ENCODE measurements around the gene PROS1.
"Not testable (repeated sequence)": the region's sequence is repeated elsewhere in the genome, so short reads cannot be mapped to it uniquely, and the experiment has no call there.

Gene PROS1

DNA sequence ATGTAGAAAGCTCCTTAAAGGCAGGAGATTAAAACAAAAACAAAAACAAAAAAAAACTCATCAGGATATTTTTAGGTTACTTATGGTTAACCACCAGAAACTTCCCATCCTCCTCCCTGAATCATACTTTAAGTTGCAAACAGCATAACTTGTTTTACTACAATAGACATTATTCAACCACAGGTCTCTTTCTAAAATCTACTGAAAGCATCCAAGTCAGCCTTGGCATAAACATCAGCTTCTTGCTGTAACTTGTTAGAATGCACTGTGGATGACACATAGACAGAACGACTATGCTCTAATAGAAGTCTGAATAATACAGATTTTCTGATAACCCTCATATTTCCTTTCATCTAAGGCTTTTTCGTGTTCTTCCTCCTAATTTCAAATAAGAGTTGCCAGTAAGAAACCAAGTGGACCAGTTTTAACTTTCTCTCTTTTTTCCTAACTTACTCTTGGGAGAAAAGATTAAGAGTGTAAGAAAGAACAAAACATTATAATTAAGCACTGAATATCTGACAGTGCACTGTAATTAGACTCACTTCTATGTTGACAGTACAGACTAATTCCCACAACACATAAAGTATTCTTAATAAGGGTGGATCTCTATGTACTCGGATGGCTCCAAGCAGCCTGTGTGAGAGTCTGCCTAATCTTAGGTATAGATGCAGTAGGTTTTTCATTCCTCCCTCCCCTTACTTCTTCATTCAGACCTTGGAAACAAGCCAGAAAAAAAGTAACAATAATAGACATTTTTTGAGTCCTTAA is 95.3 kb downstream of the PROS1 start:
- H3K9ac ChIP-seq (ENCODE audit: low read depth, low read length); H3K4me1 ChIP-seq (ENCODE audit: control insufficient read depth, insufficient read depth, low read length); H3K4me3 ChIP-seq (ENCODE audit: low read depth, low read length); H3K27me3 ChIP-seq (ENCODE audit: control insufficient read depth, insufficient read depth, low read length); H3K36me3 ChIP-seq (ENCODE audit: control insufficient read depth, insufficient read depth, low read length); H3K27ac ChIP-seq (ENCODE audit: low read depth, low read length): not testable (repeated sequence)
- peaks cover 78% of the 10 kb centered on the region for H3K9me3 ChIP-seq (ENCODE audit: control insufficient read depth, insufficient read depth, low read length)

DNA sequence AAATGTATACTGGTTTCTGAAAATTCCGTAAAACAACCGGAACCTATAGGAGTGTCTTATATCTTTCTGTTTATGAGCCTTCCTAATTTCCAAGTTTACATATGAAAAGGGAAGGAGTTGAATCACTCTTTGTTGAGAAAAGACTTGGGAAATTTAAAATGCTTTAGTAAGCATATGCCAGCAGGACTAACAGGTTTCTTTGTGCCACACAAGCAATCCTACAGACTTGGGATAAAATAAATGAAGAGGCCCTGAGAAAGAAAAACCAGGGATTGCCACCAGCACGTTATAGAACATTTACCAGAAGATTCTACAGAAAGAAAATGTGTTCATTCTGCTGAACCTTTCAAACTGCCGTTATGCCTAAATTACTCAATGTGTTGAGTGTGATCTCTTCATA is 96.3 kb downstream of the PROS1 start:
- not testable (repeated sequence) for H3K9ac ChIP-seq (ENCODE audit: low read depth, low read length); H3K4me3 ChIP-seq (ENCODE audit: low read depth, low read length); H3K27me3 ChIP-seq (ENCODE audit: control insufficient read depth, insufficient read depth, low read length); H3K4me1 ChIP-seq (ENCODE audit: control insufficient read depth, insufficient read depth, low read length); H3K36me3 ChIP-seq (ENCODE audit: control insufficient read depth, insufficient read depth, low read length); H3K27ac ChIP-seq (ENCODE audit: low read depth, low read length)
- peaks cover 75% of the 10 kb centered on the region for H3K9me3 ChIP-seq (ENCODE audit: control insufficient read depth, insufficient read depth, low read length)

DNA sequence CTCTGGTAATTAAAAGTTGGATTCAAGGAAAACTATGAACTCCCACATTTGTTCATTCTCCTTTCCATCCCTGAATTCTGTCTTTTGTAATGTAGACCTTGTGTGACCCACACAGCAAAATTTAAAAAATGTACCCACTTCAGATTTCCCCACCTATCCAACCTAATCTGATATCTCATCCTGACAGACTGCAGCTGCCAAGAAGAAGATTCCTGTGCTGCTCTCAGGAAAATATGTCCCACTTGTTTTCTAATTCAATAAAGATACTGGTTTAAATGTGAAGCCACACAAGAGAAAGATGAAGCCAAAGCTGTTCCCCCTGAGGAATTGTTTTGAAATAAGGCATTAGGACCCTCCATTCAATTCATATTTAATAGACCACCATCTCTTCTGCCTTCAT is 100.3 kb downstream of the PROS1 start:
- not testable (repeated sequence) for H3K27me3 ChIP-seq (ENCODE audit: control insufficient read depth, insufficient read depth, low read length); H3K4me3 ChIP-seq (ENCODE audit: low read depth, low read length); H3K9ac ChIP-seq (ENCODE audit: low read depth, low read length); H3K27ac ChIP-seq (ENCODE audit: low read depth, low read length); H3K36me3 ChIP-seq (ENCODE audit: control insufficient read depth, insufficient read depth, low read length); H3K4me1 ChIP-seq (ENCODE audit: control insufficient read depth, insufficient read depth, low read length)
- H3K9me3 ChIP-seq (ENCODE audit: control insufficient read depth, insufficient read depth, low read length) = peaks cover 80% of the 10 kb centered on the region

DNA sequence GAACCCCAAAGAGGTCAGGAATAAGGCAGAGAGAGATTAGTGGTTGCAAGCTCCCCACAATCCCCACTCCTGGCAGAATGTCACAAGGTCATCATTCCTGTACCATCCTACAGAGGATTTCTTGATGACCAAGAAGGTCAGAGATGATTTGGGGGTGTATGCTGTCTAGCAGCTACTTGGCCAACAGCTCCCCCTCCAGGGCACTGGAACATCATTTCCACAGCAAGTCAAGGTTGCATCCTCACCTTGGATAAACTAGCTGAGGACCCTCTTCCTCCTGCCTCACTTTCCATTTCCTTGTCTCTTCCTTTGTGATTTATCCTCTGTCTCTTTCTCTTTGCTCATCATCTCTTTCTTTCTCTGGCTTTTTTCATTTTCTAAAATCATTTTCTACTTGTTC is 106.3 kb downstream of the PROS1 start:
- H3K27ac ChIP-seq (ENCODE audit: low read depth, low read length) = no peak overlapping the region
- H3K36me3 ChIP-seq (ENCODE audit: control insufficient read depth, insufficient read depth, low read length) = no peaks in the 10 kb centered on the region
- no peak overlapping the region for H3K4me3 ChIP-seq (ENCODE audit: low read depth, low read length)
- H3K4me1 ChIP-seq (ENCODE audit: control insufficient read depth, insufficient read depth, low read length) = no peaks in the 10 kb centered on the region
- H3K9ac ChIP-seq (ENCODE audit: low read depth, low read length) = no peak overlapping the region
- no peaks in the 10 kb centered on the region for H3K27me3 ChIP-seq (ENCODE audit: control insufficient read depth, insufficient read depth, low read length)
- H3K9me3 ChIP-seq (ENCODE audit: control insufficient read depth, insufficient read depth, low read length) = peaks cover 87% of the 10 kb centered on the region

DNA sequence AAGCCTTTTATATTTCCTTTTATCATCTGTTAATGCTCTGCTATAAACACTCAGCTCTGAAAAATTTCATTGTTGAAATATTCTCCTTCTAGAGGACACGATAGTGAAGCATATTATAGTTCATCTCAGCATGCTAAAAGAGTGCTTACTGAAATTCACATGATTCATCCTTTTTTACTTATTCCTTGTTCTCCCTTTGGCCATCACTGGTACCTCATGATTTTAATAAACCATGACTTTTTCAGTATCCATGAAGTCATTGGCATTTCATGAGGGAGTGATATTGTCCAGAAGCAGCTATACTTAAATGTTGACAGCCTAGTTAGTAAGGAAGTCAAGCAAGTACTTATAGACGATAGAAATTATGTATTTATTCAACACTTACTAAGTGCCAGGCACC is 112.7 kb downstream of the PROS1 start:
- H3K4me3 ChIP-seq (ENCODE audit: low read depth, low read length) = no peak overlapping the region
- no peak overlapping the region for H3K9ac ChIP-seq (ENCODE audit: low read depth, low read length)
- H3K9me3 ChIP-seq (ENCODE audit: control insufficient read depth, insufficient read depth, low read length) = peaks cover 97% of the 10 kb centered on the region
- H3K27me3 ChIP-seq (ENCODE audit: control insufficient read depth, insufficient read depth, low read length) = no peaks in the 10 kb centered on the region
- no peaks in the 10 kb centered on the region for H3K4me1 ChIP-seq (ENCODE audit: control insufficient read depth, insufficient read depth, low read length)
- no peak overlapping the region for H3K27ac ChIP-seq (ENCODE audit: low read depth, low read length)
- no peaks in the 10 kb centered on the region for H3K36me3 ChIP-seq (ENCODE audit: control insufficient read depth, insufficient read depth, low read length)

DNA sequence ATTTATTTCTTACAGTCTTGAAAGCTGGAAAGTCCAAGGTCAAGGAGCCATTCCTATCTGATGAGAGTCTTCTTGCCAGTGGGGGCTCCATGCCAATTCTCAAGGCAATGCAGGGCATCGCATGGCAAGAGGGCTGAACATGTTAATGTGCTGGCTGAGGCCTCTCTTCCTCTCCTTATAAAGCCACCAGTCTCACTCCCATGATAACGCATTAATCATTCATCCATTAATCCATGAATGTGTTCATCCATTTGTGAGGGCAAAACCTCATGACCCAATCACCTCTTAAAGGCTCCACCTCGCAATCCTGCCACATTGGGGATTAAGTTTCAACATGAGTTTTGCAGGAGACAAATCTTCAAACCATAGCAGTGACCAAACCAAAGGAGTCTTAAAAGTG is 118.3 kb downstream of the PROS1 start:
- Histone ChIP-seq H3K9me3 (ENCODE audit: control insufficient read depth, insufficient read depth, low read length) (peaks cover 84% of the 10 kb centered on the region), H3K9ac (ENCODE audit: low read depth, low read length) (no peak overlapping the region), H3K27ac (ENCODE audit: low read depth, low read length) (no peak overlapping the region), H3K4me3 (ENCODE audit: low read depth, low read length) (no peak overlapping the region), H3K4me1 (ENCODE audit: control insufficient read depth, insufficient read depth, low read length) (no peaks in the 10 kb centered on the region), H3K36me3 (ENCODE audit: control insufficient read depth, insufficient read depth, low read length) (no peaks in the 10 kb centered on the region), H3K27me3 (ENCODE audit: control insufficient read depth, insufficient read depth, low read length) (no peaks in the 10 kb centered on the region)

DNA sequence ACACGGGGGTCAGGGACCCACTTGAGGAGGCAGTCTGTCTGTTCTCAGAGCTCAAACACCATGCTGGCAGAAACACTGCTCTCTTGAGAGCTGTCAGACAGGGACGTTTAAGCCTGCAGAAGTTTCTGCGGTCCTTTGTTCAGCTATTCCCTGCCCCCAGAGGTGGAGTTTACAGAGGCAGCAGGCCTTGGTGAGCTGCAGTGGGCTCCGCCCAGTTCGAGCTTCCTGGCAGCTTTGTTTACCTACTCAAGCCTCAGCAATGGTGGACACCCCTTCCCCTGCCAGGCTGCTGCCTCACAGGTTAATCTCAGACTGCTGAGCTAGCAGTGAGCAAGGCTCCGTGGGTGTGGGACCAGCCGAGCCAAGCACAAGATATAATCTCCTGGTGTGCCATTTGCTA is 121.5 kb downstream of the PROS1 start:
- H3K27ac ChIP-seq (ENCODE audit: low read depth, low read length); H3K4me1 ChIP-seq (ENCODE audit: control insufficient read depth, insufficient read depth, low read length); H3K4me3 ChIP-seq (ENCODE audit: low read depth, low read length); H3K9ac ChIP-seq (ENCODE audit: low read depth, low read length); H3K36me3 ChIP-seq (ENCODE audit: control insufficient read depth, insufficient read depth, low read length); H3K27me3 ChIP-seq (ENCODE audit: control insufficient read depth, insufficient read depth, low read length): not testable (repeated sequence)
- H3K9me3 ChIP-seq (ENCODE audit: control insufficient read depth, insufficient read depth, low read length) = peaks cover 66% of the 10 kb centered on the region

DNA sequence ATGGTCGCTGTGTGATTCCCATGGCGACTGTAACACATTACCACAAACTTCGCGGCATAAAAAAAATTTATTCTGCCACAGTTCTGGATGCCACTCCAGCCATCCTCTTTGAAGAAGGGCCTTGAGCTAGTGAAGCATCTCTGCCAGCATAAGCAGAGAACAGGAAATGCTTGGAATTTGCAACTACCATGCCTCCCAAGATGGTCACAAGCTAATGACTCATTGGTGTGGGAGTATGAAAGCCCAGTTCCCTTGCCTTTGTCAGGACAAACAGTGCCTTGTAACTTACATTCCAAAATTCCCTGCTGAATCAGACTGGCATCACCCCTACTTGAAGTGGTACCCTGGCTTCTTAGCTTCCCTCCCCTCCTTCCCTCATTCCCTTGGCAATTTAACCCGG is 129.7 kb downstream of the PROS1 start:
- Histone ChIP-seq H3K9ac (ENCODE audit: low read depth, low read length) (no peak overlapping the region), H3K36me3 (ENCODE audit: control insufficient read depth, insufficient read depth, low read length) (no peaks in the 10 kb centered on the region), H3K27ac (ENCODE audit: low read depth, low read length) (no peak overlapping the region), H3K9me3 (ENCODE audit: control insufficient read depth, insufficient read depth, low read length) (peaks cover 65% of the 10 kb centered on the region), H3K4me1 (ENCODE audit: control insufficient read depth, insufficient read depth, low read length) (no peaks in the 10 kb centered on the region), H3K27me3 (ENCODE audit: control insufficient read depth, insufficient read depth, low read length) (no peaks in the 10 kb centered on the region), H3K4me3 (ENCODE audit: low read depth, low read length) (no peak overlapping the region)

DNA sequence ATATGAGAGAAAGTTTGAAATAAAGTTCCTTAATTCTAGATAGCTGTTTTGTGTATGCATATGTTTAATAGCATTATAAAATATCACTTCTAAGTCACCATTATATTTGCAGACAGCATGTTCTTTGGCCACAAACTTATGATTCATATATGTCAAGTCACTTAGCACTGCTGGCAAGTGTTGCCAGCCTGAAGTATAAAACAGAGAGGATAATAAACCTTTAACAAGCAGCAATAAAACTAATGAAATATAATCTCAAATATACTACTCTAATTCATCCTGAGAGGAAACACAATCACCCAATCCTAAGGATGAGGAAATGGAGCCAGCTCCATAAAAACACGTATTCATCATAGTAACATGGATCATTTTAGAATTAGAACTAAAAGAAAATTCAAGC is 134.5 kb downstream of the PROS1 start:
- H3K9ac ChIP-seq (ENCODE audit: low read depth, low read length); H3K4me1 ChIP-seq (ENCODE audit: control insufficient read depth, insufficient read depth, low read length); H3K27me3 ChIP-seq (ENCODE audit: control insufficient read depth, insufficient read depth, low read length); H3K4me3 ChIP-seq (ENCODE audit: low read depth, low read length); H3K27ac ChIP-seq (ENCODE audit: low read depth, low read length); H3K36me3 ChIP-seq (ENCODE audit: control insufficient read depth, insufficient read depth, low read length): not testable (repeated sequence)
- peaks cover 49% of the 10 kb centered on the region for H3K9me3 ChIP-seq (ENCODE audit: control insufficient read depth, insufficient read depth, low read length)
